Measurements from ENCODE around the gene C22orf23. TPM values are rescaled to one million over a fixed set of nuclear protein-coding genes. Genes with fewer than 3 reads are reported as not detected.

Gene C22orf23
- total RNA-seq, 1 donor from 2014 or later = 0.54 TPM

DNA sequence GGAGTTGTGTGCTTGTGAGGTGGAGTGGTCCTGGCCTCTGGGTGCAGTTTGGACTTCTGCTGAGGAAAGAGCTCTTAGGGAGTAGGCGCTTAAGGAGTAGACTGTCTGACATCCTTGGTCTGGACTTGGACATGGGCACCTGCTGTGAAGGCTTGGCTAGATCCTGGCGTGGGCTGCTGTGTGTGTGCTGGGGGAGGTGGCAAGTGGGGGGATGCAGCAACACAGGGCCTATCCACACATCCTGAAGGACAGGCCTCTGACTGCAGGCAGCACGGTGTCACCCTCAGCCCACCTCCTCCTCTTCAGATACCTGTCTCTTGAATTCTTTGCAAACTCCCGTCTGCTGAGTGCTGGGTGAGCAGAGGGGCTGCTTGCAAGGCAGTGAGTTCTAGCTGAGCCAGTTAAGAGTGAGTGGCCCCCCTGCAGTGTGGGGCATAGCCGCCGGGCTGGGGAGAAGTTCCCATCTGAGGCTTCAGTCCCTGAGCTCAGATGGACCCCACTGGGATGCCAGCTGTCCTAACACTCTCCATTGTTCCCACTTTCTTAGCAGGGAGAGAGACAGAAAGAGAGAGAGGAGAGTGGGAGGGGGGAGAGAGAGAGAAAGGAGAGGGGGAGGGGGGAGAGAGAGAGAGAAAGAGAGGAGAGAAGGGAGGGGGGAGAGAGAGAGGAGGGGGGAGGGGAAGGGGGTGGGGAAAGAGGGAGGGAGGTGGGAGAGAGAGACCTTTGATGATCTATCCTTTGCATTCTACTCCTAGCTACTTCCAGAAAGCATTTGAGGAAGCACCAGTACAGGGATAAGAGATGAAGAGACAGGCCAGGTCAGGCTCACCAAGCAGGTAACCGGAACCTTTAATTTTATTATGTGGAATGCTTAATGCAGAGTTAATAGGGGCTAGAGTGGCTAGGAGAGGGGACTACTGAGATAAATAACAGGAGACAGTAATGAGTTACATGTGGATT, 18.4 kb upstream of the C22orf23 start:
- TF ChIP-seq, protein P1, sequence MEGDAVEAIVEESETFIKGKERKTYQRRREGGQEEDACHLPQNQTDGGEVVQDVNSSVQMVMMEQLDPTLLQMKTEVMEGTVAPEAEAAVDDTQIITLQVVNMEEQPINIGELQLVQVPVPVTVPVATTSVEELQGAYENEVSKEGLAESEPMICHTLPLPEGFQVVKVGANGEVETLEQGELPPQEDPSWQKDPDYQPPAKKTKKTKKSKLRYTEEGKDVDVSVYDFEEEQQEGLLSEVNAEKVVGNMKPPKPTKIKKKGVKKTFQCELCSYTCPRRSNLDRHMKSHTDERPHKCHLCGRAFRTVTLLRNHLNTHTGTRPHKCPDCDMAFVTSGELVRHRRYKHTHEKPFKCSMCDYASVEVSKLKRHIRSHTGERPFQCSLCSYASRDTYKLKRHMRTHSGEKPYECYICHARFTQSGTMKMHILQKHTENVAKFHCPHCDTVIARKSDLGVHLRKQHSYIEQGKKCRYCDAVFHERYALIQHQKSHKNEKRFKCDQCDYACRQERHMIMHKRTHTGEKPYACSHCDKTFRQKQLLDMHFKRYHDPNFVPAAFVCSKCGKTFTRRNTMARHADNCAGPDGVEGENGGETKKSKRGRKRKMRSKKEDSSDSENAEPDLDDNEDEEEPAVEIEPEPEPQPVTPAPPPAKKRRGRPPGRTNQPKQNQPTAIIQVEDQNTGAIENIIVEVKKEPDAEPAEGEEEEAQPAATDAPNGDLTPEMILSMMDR (IDR thresholded peaks at IDR 0.05; ENCODE audit: unreplicated experiment) = no peak
- peaks cover 11% of the 10 kb centered on the region for H3K27me3 Mint-ChIP-seq (ENCODE audit: unreplicated experiment)
- H3K4me1 Mint-ChIP-seq (ENCODE audit: unreplicated experiment) = peaks cover 17% of the 10 kb centered on the region
- no peak for DNase-seq (ENCODE audit: low spot score)
- H3K36me3 Mint-ChIP-seq (ENCODE audit: low read depth, unreplicated experiment) = peaks cover 28% of the 10 kb centered on the region
- no peak overlapping the region for H3K27ac Mint-ChIP-seq (ENCODE audit: unreplicated experiment)
- H3K4me3 Mint-ChIP-seq (ENCODE audit: unreplicated experiment) = no peak overlapping the region
- H3K9me3 Mint-ChIP-seq (ENCODE audit: unreplicated experiment) = no peaks in the 10 kb centered on the region

DNA sequence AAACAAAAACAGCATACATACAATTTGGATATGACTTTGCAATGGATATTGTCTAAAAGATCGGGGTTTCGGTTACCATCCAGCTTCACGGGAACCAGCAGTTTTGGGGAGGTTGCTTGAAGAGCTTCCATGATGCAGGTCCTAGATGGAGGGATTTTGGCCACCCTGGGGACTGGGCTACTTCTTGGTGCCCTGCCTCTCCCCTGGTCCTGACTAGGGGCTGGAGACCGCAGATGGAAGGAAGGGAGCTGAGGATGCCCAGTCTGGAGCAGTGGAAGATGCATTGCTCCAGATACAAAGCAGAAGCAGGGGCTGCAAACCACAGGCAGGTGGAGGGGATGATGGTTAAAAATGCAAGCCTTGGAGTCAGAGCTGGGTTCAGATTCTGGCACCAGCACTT, 17.5 kb upstream of the C22orf23 start:
- Mint-ChIP-seq H3K36me3 (ENCODE audit: low read depth, unreplicated experiment) (peaks cover 31% of the 10 kb centered on the region), H3K9me3 (ENCODE audit: unreplicated experiment) (no peaks in the 10 kb centered on the region), H3K4me1 (ENCODE audit: unreplicated experiment) (peaks cover 20% of the 10 kb centered on the region), H3K27me3 (ENCODE audit: unreplicated experiment) (peaks cover 11% of the 10 kb centered on the region), H3K27ac (ENCODE audit: unreplicated experiment) (no peak overlapping the region), H3K4me3 (ENCODE audit: unreplicated experiment) (no peak overlapping the region)
- DNase-seq (ENCODE audit: low spot score) = no peak
- TF ChIP-seq, protein P1 (IDR thresholded peaks at IDR 0.05; ENCODE audit: unreplicated experiment) = no peak

DNA sequence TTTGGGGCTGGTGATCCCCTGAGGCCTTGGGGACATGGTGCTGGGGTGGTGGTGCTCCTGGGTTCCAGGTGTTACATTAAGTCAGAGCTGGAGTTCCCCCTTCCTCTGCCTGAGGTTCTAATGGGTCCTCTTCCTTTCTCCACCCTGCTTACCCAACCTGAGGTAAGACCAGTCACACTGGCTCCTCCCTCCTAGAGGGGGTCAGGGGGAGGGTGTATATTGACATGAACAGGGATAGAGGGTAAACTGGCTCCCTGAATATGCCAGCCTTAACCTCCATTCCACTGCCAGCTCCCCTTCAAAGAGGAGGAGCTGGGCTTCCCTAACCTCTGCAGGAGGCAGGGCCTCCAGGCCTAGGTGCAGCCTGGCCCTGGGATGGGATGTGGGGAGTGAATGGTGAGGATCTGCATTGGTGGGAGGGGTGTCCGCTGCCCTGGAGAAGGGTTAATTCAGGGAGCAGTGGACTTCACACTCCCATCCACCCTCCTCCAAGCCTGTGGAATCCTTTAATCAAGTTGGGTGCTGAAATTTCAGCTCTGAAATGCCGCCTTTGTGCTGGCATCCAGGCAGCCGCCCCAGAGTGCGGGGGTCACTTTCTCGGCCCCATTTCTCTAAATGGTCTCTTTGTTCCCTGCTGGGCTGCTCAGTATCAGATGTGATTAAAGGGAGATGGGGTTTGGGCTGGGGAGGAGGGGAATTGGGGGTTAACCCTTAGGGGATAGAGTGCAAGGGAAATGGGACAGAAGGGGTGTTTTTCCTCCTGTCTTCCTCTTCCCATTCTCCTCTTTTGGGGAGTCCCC, 15.3 kb upstream of the C22orf23 start:
- Mint-ChIP-seq H3K4me1 (ENCODE audit: unreplicated experiment) (peaks cover 22% of the 10 kb centered on the region), H3K36me3 (ENCODE audit: low read depth, unreplicated experiment) (peaks cover 25% of the 10 kb centered on the region), H3K27me3 (ENCODE audit: unreplicated experiment) (peaks cover 7% of the 10 kb centered on the region), H3K9me3 (ENCODE audit: unreplicated experiment) (no peaks in the 10 kb centered on the region), H3K4me3 (ENCODE audit: unreplicated experiment) (no peak overlapping the region), H3K27ac (ENCODE audit: unreplicated experiment) (no peak overlapping the region)
- TF ChIP-seq, protein P1 (IDR thresholded peaks at IDR 0.05; ENCODE audit: unreplicated experiment) = no peak
- DNase-seq (ENCODE audit: low spot score) = no peak

DNA sequence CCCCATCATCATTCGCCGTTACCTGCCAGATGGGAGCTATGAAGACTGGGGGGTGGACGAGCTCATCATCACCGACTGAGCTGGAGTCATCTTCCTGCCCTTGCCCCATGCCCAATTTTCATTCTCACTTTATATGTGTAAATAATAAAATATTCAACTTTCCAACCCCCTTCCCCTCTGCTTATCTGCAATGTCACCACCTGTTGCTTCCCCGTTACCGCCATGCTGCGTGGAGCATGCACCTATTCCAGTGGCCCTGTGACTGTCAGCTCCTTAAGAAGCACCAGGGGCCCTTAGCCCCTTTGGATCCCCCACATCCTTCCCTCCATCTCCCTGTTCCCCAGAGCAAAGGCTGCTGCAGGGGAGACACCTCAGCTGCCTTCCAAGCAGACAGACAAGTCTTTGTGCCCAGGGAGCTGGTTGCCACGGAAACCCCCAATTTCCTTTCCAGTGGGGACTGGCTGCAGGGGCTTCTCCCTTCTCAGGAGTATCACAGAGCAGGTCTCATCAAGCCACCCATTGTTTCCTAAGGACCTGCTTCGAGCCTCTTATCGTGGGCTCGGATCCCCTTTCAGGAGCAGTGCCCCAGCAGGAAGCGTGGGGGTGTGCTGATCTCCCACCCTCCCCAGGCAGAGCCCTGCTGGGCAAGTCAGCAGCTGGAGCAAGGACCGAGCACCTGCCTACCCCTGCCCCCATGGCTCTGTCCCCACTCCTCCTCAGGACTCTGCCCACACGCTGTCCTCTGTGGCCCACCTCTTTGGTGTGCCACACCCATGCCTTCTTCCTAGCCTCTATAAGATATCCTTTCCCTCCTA, 14.4 kb upstream of the C22orf23 start:
- H3K27me3 Mint-ChIP-seq (ENCODE audit: unreplicated experiment) = peaks cover 7% of the 10 kb centered on the region
- H3K4me3 Mint-ChIP-seq (ENCODE audit: unreplicated experiment) = no peak overlapping the region
- TF ChIP-seq, protein P1 (IDR thresholded peaks at IDR 0.05; ENCODE audit: unreplicated experiment) = no peak
- peak overlapping the region; percentile 77 for H3K27ac Mint-ChIP-seq (ENCODE audit: unreplicated experiment)
- peaks cover 25% of the 10 kb centered on the region for H3K36me3 Mint-ChIP-seq (ENCODE audit: low read depth, unreplicated experiment)
- H3K9me3 Mint-ChIP-seq (ENCODE audit: unreplicated experiment) = no peaks in the 10 kb centered on the region
- peaks cover 22% of the 10 kb centered on the region for H3K4me1 Mint-ChIP-seq (ENCODE audit: unreplicated experiment)
- no peak for DNase-seq (ENCODE audit: low spot score)
